MM.1S (cell line): ENCODE data around the gene NEGR1.

ENCODE experiments used
- DNase-seq: peaks from one replicate; pipeline ENCODE4 v3.0.0-alpha.2; 2015
- H2AFZ ChIP-seq: fragments of 300-600 bp; sonication (generic); 2 replicates; pipeline ENCODE4 v1.6.0; 2016; ENCODE audit warnings: antibody characterized with exemption, low read length
- H3F3A ChIP-seq: fragments of 300-600 bp; sonication (generic); 2 replicates; pipeline ENCODE4 v1.6.1; 2016; ENCODE audit warnings: mild to moderate bottlenecking, antibody characterized with exemption, low read length, moderate library complexity, mixed read lengths; ENCODE audit not compliant: insufficient read depth
- H3K27ac ChIP-seq: fragments of 300-600 bp; sonication (generic); 2 replicates; pipeline ENCODE4 v1.5.1; 2016; ENCODE audit warnings: mild to moderate bottlenecking, low read length
- H3K27me3 ChIP-seq: fragments of 300-600 bp; sonication (generic); replicated peaks from 2 replicates; pipeline ENCODE4 v1.6.0; 2016; ENCODE audit warnings: low read length; ENCODE audit not compliant: insufficient read depth
- H3K36me3 ChIP-seq: fragments of 300-600 bp; sonication (generic); replicated peaks from 2 replicates; pipeline ENCODE4 v1.6.1; 2016; ENCODE audit warnings: mild to moderate bottlenecking, low read length, mixed read lengths; ENCODE audit not compliant: insufficient read depth
- H3K4me1 ChIP-seq: fragments of 300-600 bp; sonication (generic); 2 replicates; pipeline ENCODE4 v1.6.1; 2016; ENCODE audit warnings: low read length, mixed read lengths
- H3K4me2 ChIP-seq: fragments of 300-600 bp; sonication (generic); 2 replicates; pipeline ENCODE4 v1.6.0; 2016; ENCODE audit warnings: low read depth, low read length
- H3K4me3 ChIP-seq: fragments of 300-600 bp; sonication (generic); 2 replicates; pipeline ENCODE4 v1.5.1; 2016; ENCODE audit warnings: low read length, mixed read lengths
- H3K79me2 ChIP-seq: fragments of 300-600 bp; sonication (generic); 2 replicates; pipeline ENCODE4 v1.6.1; 2016; ENCODE audit warnings: mixed run types, low read length, mixed read lengths
- H3K9ac ChIP-seq: fragments of 300-600 bp; sonication (generic); 2 replicates; pipeline ENCODE4 v1.6.1; 2016; ENCODE audit warnings: low read length, mixed read lengths
- H3K9me2 ChIP-seq: fragments of 300-600 bp; sonication (generic); replicated peaks from 2 replicates; pipeline ENCODE4 v1.6.1; 2016; ENCODE audit warnings: mild to moderate bottlenecking, low read length, mixed read lengths; ENCODE audit not compliant: insufficient read depth
- H3K9me3 ChIP-seq: fragments of 300-600 bp; sonication (generic); replicated peaks from 2 replicates; pipeline ENCODE4 v1.6.1; 2016; ENCODE audit warnings: mild to moderate bottlenecking, low read length, mixed read lengths; ENCODE audit not compliant: insufficient read depth
- H4K20me1 ChIP-seq: fragments of 300-600 bp; sonication (generic); 2 replicates; pipeline ENCODE4 v1.6.1; 2016; ENCODE audit warnings: mild to moderate bottlenecking, low read length, moderate library complexity, mixed read lengths; ENCODE audit not compliant: insufficient read depth
- CTCF ChIP-seq: fragments of 300-600 bp; sonication (generic); IDR thresholded peaks from 2 replicates; pipeline ENCODE4 v1.5.1; 2016; ENCODE audit warnings: antibody characterized with exemption, low read length, mixed read lengths
- EZH2 ChIP-seq: fragments of 300-600 bp; sonication (generic); optimal IDR thresholded peaks from 2 replicates; pipeline ENCODE3; 2017; ENCODE audit warnings: low read depth, mild to moderate bottlenecking, antibody characterized with exemption, low read length, mixed read lengths
- EZH2phosphoT487 ChIP-seq: fragments of 300-600 bp; sonication (generic); IDR thresholded peaks from 2 replicates; pipeline ENCODE4 v1.6.1; 2018; ENCODE audit warnings: antibody characterized with exemption, low read length

NEGR1 gene

DNA sequence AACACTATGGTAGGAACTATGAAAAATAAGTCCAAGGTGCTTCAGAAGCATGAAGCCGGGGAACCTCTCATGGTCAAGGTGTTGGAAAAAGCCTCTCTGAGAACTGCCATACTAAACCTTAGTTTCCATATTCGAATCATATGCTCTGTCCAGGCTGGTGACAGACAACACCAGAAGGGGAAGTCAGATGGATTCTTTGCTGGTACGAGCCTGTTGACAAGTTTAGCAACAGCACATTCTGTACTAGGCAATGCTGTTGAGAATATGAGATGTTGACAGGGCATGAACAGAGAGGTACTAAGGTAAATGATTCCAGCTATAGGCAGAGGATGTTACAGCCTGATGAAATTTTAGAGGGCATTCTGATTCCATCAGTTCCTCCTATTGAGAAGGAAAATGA, 740.2 kb downstream of the NEGR1 start:
- no peaks in the 10 kb centered on the region for H4K20me1 ChIP-seq
- H2AFZ ChIP-seq = no peak overlapping the region
- no peaks in the 10 kb centered on the region for H3K9me2 ChIP-seq
- H3K9me3 ChIP-seq = no peaks in the 10 kb centered on the region
- no peaks in the 10 kb centered on the region for H3K79me2 ChIP-seq
- no peaks in the 10 kb centered on the region for H3F3A ChIP-seq
- H3K4me3 ChIP-seq = no peak overlapping the region
- no peak for DNase-seq
- H3K36me3 ChIP-seq = no peaks in the 10 kb centered on the region
- no peak for TF ChIP-seq EZH2
- no peak for TF ChIP-seq CTCF
- no peak for TF ChIP-seq EZH2phosphoT487
- H3K4me1 ChIP-seq = no peaks in the 10 kb centered on the region
- H3K27ac ChIP-seq = no peak overlapping the region
- no peak overlapping the region for H3K9ac ChIP-seq
- H3K27me3 ChIP-seq = no peaks in the 10 kb centered on the region
- no peak overlapping the region for H3K4me2 ChIP-seq

DNA sequence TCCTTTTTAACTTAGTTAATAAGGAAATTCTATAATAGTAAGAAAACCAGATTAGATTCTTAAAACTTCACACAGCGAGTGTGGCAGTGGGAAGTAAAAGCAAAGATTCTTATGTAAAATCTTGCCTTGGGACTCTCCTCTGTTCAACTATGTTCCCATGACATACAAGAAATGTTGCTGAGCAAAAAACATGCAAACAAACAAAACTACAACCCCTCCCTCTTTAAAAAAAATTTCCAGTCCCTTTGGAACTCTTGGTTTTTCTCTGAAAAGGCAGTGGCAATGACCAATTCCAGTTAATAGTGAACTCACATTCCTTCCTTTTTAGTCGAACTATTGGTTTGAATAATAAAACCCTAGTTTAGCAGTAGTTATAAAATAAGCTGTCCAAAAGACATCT, 748.4 kb downstream of the NEGR1 start:
- DNase-seq = no peak
- no peaks in the 10 kb centered on the region for H3K79me2 ChIP-seq
- no peak overlapping the region for H3K4me2 ChIP-seq
- no peak overlapping the region for H2AFZ ChIP-seq
- H3K36me3 ChIP-seq = no peaks in the 10 kb centered on the region
- H3K9me3 ChIP-seq = no peaks in the 10 kb centered on the region
- no peaks in the 10 kb centered on the region for H3K4me1 ChIP-seq
- TF ChIP-seq CTCF (no peak), EZH2 (no peak), EZH2phosphoT487 (no peak)
- no peak overlapping the region for H3K27ac ChIP-seq
- H3K9ac ChIP-seq = no peak overlapping the region
- H4K20me1 ChIP-seq = no peaks in the 10 kb centered on the region
- H3K27me3 ChIP-seq = no peaks in the 10 kb centered on the region
- no peaks in the 10 kb centered on the region for H3K9me2 ChIP-seq
- no peaks in the 10 kb centered on the region for H3F3A ChIP-seq
- H3K4me3 ChIP-seq = no peak overlapping the region

- DNase-seq = no peak
- no peaks in the 10 kb centered on the region for H3K9me2 ChIP-seq
- no peaks in the 10 kb centered on the region for H3K9me3 ChIP-seq
- no peak overlapping the region for H2AFZ ChIP-seq
- no peaks in the 10 kb centered on the region for H3K79me2 ChIP-seq
- no peaks in the 10 kb centered on the region for H3K27me3 ChIP-seq
- no peak overlapping the region for H3K4me3 ChIP-seq
- no peaks in the 10 kb centered on the region for H4K20me1 ChIP-seq
- H3F3A ChIP-seq = no peaks in the 10 kb centered on the region
- no peak for TF ChIP-seq EZH2phosphoT487
- TF ChIP-seq EZH2 = no peak
- TF ChIP-seq CTCF = no peak
- H3K4me1 ChIP-seq = no peaks in the 10 kb centered on the region
- H3K27ac ChIP-seq = no peak overlapping the region
- no peaks in the 10 kb centered on the region for H3K36me3 ChIP-seq
- H3K4me2 ChIP-seq = no peak overlapping the region
- H3K9ac ChIP-seq = no peak overlapping the region
These were observed 750.0 kb downstream of the NEGR1 start for GRCh38 chr1:71532343-71532742.

- H3K9ac ChIP-seq = no peak overlapping the region
- no peaks in the 10 kb centered on the region for H3K4me1 ChIP-seq
- H3K27me3 ChIP-seq = no peaks in the 10 kb centered on the region
- no peak for DNase-seq
- H3K79me2 ChIP-seq = no peaks in the 10 kb centered on the region
- no peak overlapping the region for H3K4me2 ChIP-seq
- no peaks in the 10 kb centered on the region for H3K36me3 ChIP-seq
- no peaks in the 10 kb centered on the region for H3K9me2 ChIP-seq
- no peaks in the 10 kb centered on the region for H4K20me1 ChIP-seq
- H3K4me3 ChIP-seq = no peak overlapping the region
- no peaks in the 10 kb centered on the region for H3K9me3 ChIP-seq
- H2AFZ ChIP-seq = no peak overlapping the region
- no peaks in the 10 kb centered on the region for H3F3A ChIP-seq
- no peak overlapping the region for H3K27ac ChIP-seq
- TF ChIP-seq CTCF (no peak), EZH2phosphoT487 (no peak), EZH2 (no peak)
These were observed 755.5 kb downstream of the NEGR1 start for GRCh38 chr1:71526824-71527223.
